AG04450 (cell line): ENCODE measurements around the gene GPR31. TPM values are rescaled to one million over a fixed set of nuclear protein-coding genes. Genes with fewer than 3 reads are reported as not detected.
"Not testable (repeated sequence)": the region's sequence is repeated elsewhere in the genome, so short reads cannot be mapped to it uniquely, and the experiment has no call there.

Experiments
- CTCF ChIA-PET: fragments of 300-600, 350-600 bp; formaldehyde crosslinking; extraction: SDS; loops from one replicate; lab custom pipeline; 2022; ENCODE audit warnings: antibody characterized with exemption, inconsistent platforms; lab: Charles Lee
- POLR2A ChIA-PET: fragments of 350-600 bp; formaldehyde crosslinking; extraction: SDS; loops from one replicate; lab custom pipeline; 2021; ENCODE audit warnings: antibody characterized with exemption, inconsistent platforms; lab: Yijun Ruan, JAX
- DNase-seq: peaks from one replicate; pipeline ENCODE4 v3.0.0-alpha.2; 2011; ENCODE audit warnings: low read depth, low spot score
- H3K27ac ChIP-seq: one replicate; pipeline ENCODE4 v1.5.1; 2012; ENCODE audit warnings: low read depth, low read length, control low read depth
- H3K27me3 ChIP-seq: one replicate; pipeline ENCODE4 v1.6.0; 2012; ENCODE audit warnings: low read length; ENCODE audit not compliant: control insufficient read depth, insufficient read depth
- H3K4me3 ChIP-seq: 2 replicates; pipeline ENCODE4 v1.5.1; 2011; ENCODE audit warnings: mild to moderate bottlenecking, low read depth, low read length, control low read depth
- H3K9me3 ChIP-seq: 2 replicates; pipeline ENCODE4 v1.5.1; 2012; ENCODE audit warnings: low read length; ENCODE audit not compliant: control insufficient read depth, insufficient read depth
- polyA plus RNA-seq: library from polyadenylated mRNA; depleted of rRNA; stranded (reverse); fragments of >200 nt; gene quantifications from 2 replicates; pipeline ENCODE4 v1.2.3, GENCODE V29; 2011

Gene GPR31
- polyA plus RNA-seq, 1 experiment: not detected

DNA sequence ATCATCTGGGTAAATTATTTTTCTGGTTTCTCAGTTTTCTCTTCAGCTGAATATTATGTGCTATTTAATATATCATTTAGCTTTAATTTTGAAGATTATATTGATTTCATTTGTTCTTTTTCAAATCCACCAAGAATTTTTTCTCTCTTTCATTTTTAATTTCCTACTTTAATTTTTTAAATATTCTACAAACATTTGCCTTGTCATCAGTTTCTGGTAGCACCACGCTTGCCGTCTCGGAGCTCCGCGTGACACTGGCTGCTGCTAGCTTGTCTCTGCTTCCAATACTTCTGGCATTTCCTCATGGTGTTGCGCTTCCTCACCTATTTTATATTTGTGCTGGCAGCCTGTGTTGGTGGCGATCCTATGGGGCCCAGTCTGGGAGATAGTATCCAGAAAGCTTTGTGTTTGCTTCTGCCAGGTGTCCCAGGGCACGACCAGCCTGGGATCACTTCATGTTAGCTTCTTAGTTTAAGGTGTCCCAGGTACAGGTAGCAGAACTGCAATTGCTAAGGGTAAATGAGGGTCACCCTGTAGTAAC, 33.3 kb upstream of the GPR31 start:
- CTCF ChIA-PET, DNase-seq, H3K27me3 ChIP-seq, H3K9me3 ChIP-seq, H3K4me3 ChIP-seq, POLR2A ChIA-PET, H3K27ac ChIP-seq: not testable (repeated sequence)

DNA sequence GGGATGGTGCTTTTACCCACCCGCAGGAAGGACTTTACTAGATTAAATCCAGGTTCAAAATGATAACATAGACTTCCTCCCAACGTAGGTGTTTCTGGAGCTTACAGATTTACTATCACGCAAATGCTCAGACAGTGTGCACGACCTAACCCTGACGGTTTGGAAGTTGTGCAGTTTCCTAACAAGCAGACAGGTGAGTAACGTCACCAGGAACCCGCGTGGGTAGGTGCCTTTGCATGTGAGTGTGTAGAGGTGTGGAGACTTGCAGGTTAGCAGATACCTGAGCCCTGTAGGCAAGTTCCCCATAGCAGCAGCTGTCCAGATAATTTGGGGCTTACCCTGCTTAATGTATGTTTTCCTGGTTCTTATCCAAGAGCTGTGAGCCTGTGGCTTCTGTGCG, 29.5 kb upstream of the GPR31 start:
- DNase-seq, H3K9me3 ChIP-seq, H3K27me3 ChIP-seq, H3K27ac ChIP-seq, CTCF ChIA-PET, POLR2A ChIA-PET, H3K4me3 ChIP-seq: not testable (repeated sequence)

DNA sequence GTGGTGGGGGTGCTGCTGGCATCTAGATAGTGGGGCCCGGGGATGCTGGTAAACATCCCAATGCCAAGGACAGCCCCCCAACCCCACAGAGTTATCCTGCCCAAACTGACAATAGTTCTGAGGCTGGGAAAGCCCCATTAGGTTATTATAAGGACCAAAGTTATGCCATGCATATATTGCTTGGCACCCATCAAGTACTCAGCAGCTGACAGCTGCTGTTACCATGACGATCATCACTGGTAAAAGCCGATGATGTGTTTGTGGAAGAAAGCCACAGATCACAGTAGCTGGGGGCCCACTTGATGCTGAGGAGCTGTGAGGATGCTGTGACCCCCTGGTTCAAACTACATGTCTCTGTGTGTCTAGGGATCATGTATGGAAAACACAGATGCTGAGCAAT, 27.3 kb upstream of the GPR31 start:
- CTCF ChIA-PET, H3K4me3 ChIP-seq, H3K9me3 ChIP-seq, DNase-seq, H3K27ac ChIP-seq, H3K27me3 ChIP-seq, POLR2A ChIA-PET: not testable (repeated sequence)

DNA sequence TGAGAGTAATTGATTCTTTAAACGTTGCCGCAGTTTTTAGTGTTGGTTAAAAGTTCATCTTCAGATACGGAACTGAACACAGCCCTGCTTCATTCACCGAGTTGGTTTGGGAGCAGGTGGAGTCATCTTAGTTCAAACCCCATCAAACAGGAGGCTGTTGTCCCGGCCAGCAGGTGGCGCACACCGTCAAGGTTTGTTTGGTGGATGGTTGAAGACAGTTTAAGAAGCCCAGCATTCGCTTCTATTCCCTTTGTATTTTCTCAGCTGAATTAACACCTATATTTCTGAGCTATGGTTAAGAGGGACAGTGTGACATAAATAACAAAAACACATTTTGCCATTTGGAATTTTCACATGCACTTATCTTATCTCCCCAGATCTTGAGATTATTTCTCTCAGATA, 25.1 kb upstream of the GPR31 start:
- H3K4me3 ChIP-seq, DNase-seq, H3K27me3 ChIP-seq, H3K9me3 ChIP-seq, POLR2A ChIA-PET, CTCF ChIA-PET, H3K27ac ChIP-seq: not testable (repeated sequence)

DNA sequence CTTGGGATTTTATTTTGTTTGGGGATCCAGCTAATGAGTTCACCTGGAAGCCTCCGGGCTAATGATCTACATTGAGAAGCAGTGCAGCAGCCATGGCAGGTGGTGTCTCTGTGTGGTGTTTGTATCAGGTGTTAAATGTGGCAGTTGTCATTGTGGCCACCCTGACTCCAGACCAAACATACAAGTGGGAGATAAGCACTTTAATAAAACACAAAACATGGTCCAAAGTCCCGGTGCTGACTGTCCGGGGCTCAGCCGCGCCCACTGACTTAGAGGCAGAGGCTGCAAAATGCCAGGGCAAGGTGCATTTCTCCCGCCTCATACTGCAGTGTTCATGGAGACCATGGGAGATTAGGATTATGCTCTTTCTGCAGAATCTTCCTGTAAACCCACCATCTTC, 23.6 kb upstream of the GPR31 start:
- H3K4me3 ChIP-seq, H3K27ac ChIP-seq, CTCF ChIA-PET, H3K27me3 ChIP-seq, POLR2A ChIA-PET, DNase-seq, H3K9me3 ChIP-seq: not testable (repeated sequence)

DNA sequence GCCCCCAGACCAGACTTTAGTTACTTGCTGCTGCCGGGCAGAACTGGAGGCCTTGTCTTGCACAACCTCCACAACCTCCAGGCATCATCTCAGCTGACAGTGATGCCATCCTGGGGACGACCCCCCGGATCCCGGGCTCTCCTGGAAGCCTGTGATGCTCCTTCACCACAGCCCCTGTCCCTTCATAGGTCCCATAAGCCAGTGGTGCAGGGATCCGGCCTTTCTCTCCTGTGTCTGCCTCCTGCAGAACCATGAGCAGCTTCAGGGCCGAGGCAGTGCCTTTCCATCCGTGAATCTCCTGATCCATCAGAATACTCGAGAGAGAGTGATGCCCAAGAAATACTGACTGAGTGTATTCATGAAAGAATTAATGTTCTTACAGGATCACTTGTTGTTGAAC, 22.3 kb upstream of the GPR31 start:
- POLR2A ChIA-PET, H3K9me3 ChIP-seq, H3K4me3 ChIP-seq, DNase-seq, H3K27ac ChIP-seq, CTCF ChIA-PET, H3K27me3 ChIP-seq: not testable (repeated sequence)

DNA sequence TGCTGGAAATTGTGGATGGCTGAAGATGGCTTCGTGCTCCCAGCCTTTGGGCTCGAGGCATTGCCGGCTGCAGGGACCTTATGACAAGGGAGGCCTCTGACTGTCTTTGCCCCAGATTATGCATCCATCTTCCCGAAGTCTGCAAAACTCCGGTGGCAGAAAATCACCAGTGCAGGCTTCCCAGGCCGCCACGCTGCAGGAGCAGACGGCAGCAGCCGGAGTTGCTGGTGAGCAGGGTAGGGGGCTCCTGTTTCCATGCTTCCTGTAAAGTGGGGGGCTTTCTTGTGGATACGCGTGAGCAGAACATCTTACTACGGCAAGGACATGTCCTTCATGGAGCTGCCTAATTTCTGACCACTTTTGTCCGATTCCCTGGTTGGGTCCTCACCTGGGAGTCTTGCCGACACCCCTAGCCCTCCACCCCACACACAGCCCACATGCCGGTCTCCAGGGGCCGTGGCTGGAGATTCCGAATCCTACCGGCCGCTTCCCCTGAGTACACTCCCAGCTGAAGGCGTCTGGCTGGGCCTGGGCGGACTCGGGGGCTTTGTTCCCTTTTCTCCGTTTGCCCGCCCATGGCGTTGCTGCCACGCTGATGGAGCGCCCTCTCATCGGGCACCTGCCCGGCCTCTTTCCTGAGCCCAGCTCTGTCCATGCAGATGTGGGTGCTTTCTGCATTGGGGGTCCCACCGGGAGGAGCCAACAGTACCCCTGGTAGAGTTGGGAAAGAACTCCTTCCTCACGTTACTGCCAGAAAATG, 21.3 kb upstream of the GPR31 start:
- H3K4me3 ChIP-seq, H3K9me3 ChIP-seq, H3K27ac ChIP-seq, POLR2A ChIA-PET, H3K27me3 ChIP-seq, DNase-seq, CTCF ChIA-PET: not testable (repeated sequence)

DNA sequence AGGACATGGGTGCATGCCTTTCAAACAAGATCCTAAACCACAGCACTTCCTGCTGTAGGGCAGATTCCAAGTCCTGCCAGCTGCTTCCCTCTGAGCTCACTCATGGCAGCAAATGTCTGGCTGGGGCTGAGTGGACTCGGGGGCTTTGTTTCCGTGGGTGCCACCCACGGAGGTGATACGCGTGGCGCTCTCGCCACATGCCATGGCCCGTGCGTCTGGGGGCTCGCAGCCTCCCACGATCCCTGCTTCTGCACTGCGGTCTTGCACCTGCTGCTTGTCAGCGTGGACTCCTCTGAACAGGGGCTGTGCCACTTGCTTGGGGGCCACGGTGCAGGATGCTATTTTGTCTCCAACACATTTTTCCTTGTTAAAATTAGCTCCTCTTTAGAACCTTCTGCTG, 19.5 kb upstream of the GPR31 start:
- H3K27ac ChIP-seq, H3K27me3 ChIP-seq, POLR2A ChIA-PET, CTCF ChIA-PET, H3K9me3 ChIP-seq, DNase-seq, H3K4me3 ChIP-seq: not testable (repeated sequence)

DNA sequence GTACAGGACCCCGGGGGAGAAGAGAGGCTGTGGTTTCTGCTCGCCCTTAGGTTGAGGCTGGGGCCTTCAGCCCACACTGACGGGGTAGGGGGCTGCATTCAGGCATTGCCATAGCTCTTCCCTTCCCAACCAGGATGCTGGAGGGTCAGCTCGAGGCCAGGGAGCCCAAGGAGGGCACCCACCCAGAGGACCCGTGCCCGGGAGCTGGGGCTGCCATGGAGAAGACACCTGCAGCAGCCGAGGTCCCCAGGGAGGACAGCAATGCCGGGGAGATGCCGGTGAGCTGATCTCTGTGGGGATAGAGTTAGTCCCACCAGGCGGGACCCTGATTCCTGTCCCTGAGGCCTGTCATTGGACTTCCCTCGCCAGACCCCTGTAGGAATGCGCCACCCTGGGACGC, 14.2 kb upstream of the GPR31 start:
- H3K27me3 ChIP-seq, H3K27ac ChIP-seq, CTCF ChIA-PET, DNase-seq, H3K4me3 ChIP-seq, POLR2A ChIA-PET: not testable (repeated sequence)
- H3K9me3 ChIP-seq: peaks cover 11% of the 10 kb centered on the region

DNA sequence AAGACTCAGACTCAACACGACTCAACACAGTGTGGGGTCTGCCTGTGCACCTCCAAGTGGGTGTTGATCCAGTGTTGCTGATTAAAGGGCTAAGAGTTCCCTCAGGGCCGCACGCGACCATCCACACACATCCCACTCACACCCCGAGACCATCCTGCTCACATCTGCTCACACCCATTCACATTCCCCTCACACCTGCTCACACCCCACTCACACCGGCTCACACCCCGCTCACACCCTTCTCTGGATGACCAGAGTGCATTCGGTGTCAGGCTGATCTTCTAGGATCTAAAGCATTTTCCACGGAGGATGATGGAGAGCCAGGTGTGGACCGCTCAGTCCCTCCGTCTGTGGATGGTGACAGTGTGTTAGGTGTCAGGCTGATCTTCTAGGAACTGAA, 13.5 kb upstream of the GPR31 start:
- DNase-seq, CTCF ChIA-PET, H3K27me3 ChIP-seq, H3K27ac ChIP-seq, H3K4me3 ChIP-seq, POLR2A ChIA-PET: not testable (repeated sequence)
- H3K9me3 ChIP-seq: peaks cover 11% of the 10 kb centered on the region

DNA sequence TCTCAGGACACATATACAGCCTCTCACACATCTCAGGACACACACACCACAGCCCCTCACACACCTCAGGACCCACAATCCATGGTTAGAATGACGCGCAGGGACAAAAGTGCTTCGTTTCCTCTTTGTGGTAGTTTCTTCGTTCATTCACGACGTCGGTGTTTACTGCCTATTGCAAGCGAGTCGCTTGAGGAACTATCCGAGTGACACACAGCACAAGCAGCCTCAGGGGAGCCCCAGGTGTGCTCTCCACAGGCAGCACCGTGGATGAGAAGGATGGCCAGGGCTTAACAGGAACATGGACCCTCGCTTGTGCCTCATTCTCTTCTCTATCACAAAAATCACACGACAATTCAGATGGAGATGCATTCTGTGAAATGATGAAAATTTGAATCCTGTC, 12.1 kb upstream of the GPR31 start:
- H3K27ac ChIP-seq, H3K4me3 ChIP-seq, DNase-seq, CTCF ChIA-PET, POLR2A ChIA-PET, H3K27me3 ChIP-seq: not testable (repeated sequence)
- peaks cover 11% of the 10 kb centered on the region for H3K9me3 ChIP-seq

DNA sequence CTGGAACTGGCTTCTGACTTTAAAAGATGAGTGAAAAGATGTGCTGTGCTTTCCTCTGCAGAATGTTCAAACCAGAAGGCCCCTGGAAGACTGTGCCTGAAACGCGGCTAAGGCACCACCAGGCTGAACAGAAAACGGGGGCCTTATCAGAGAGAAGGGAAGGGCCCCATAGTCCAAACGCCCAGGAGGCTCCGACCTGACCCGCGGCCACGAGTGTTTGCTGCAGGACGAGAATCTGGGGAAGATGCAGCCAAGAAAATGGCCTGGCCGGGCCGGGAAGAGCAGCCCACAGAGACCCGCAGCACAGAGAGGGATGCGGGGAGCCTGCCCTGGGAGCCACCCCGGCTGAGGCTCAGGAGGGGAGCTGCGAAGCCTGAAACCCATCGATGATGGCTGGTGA, 10.5 kb upstream of the GPR31 start:
- H3K27ac ChIP-seq, H3K4me3 ChIP-seq, H3K27me3 ChIP-seq, DNase-seq, CTCF ChIA-PET, POLR2A ChIA-PET: not testable (repeated sequence)
- peaks cover 11% of the 10 kb centered on the region for H3K9me3 ChIP-seq
